NCI-H510A (cell line): ENCODE data around the gene TRABD2B.

Experiments used
- DNase-seq: peaks from one replicate; lab custom pipeline; 2025; lab: John Stamatoyannopoulos, UW

The TRABD2B gene

GRCh38 chr1:47795102-47795501 is 202.1 kb downstream of the TRABD2B start:
- no peak for DNase-seq

- DNase-seq, result no peak
Measured at GRCh38 chr1:47794530-47794929, 202.7 kb downstream of the TRABD2B start.

- no peak for DNase-seq
Measured at GRCh38 chr1:47794081-47794480, 203.1 kb downstream of the TRABD2B start.

GRCh38 chr1:47793563-47793962 is 203.6 kb downstream of the TRABD2B start:
- no peak for DNase-seq

GRCh38 chr1:47792779-47793178 is 204.4 kb downstream of the TRABD2B start:
- DNase-seq, result no peak

- no peak for DNase-seq
Measured at GRCh38 chr1:47791879-47792608, 205.1 kb downstream of the TRABD2B start.

- DNase-seq, result no peak
Measured at GRCh38 chr1:47788761-47789160, 208.4 kb downstream of the TRABD2B start.

- no peak for DNase-seq
Measured at GRCh38 chr1:47787560-47787959, 209.6 kb downstream of the TRABD2B start.

- DNase-seq, result no peak
Measured at GRCh38 chr1:47786316-47786715, 210.9 kb downstream of the TRABD2B start.

GRCh38 chr1:47785561-47786271 is 211.5 kb downstream of the TRABD2B start:
- no peak for DNase-seq

- DNase-seq, result no peak
Measured at GRCh38 chr1:47785118-47785517, 212.1 kb downstream of the TRABD2B start.

GRCh38 chr1:47784497-47784822 is 212.7 kb downstream of the TRABD2B start:
- no peak for DNase-seq

- DNase-seq, result no peak
Measured at GRCh38 chr1:47783638-47784496, 213.3 kb downstream of the TRABD2B start.

- DNase-seq, result no peak
Measured at GRCh38 chr1:47782414-47783166, 214.6 kb downstream of the TRABD2B start.

- no peak for DNase-seq
Measured at GRCh38 chr1:47781171-47781959, 215.8 kb downstream of the TRABD2B start.

- no peak for DNase-seq
Measured at GRCh38 chr1:47780469-47780995, 216.7 kb downstream of the TRABD2B start.

GRCh38 chr1:47779613-47780012 is 217.6 kb downstream of the TRABD2B start:
- DNase-seq, result no peak

- no peak for DNase-seq
Measured at GRCh38 chr1:47778280-47778679, 218.9 kb downstream of the TRABD2B start.

- DNase-seq, result no peak
Measured at GRCh38 chr1:47777322-47777721, 219.9 kb downstream of the TRABD2B start.

GRCh38 chr1:47776667-47777131 is 220.5 kb downstream of the TRABD2B start:
- no peak for DNase-seq
